22Rv1 (cell line): ENCODE measurements around the gene CRYBA1.

ENCODE experiments used
- ZFX ChIP-seq: fragments of 450-650 bp; IDR thresholded peaks from 2 replicates; pipeline ENCODE4 v1.6.1; 2017; ENCODE audit warnings: antibody characterized with exemption, borderline replicate concordance
- TF ChIP-seq, protein P1 (sequence below): fragments of 450-650 bp; IDR thresholded peaks from 2 replicates; pipeline ENCODE4 v1.5.1; 2017; ENCODE audit warnings: mild to moderate bottlenecking

DNA sequence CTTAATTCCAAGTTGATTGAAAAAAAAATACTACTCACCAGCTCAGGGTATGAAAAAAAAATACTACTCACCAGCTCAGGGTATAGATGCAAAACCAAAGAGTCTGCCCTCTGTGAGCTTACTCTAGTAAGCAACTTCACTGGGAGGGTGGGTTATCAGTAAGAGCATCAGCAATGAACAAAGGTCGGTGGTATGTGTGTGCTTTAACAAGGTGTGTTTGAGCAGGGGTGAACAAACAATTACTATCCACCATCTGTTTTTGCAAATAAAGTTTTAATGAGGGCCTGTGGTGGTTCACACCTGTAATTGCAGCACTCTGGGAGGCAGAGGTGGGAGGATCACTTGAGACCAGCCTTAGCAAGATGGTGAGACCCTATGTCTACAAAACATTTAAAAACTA is 27.3 kb downstream of the CRYBA1 start:
- TF ChIP-seq, protein P1, sequence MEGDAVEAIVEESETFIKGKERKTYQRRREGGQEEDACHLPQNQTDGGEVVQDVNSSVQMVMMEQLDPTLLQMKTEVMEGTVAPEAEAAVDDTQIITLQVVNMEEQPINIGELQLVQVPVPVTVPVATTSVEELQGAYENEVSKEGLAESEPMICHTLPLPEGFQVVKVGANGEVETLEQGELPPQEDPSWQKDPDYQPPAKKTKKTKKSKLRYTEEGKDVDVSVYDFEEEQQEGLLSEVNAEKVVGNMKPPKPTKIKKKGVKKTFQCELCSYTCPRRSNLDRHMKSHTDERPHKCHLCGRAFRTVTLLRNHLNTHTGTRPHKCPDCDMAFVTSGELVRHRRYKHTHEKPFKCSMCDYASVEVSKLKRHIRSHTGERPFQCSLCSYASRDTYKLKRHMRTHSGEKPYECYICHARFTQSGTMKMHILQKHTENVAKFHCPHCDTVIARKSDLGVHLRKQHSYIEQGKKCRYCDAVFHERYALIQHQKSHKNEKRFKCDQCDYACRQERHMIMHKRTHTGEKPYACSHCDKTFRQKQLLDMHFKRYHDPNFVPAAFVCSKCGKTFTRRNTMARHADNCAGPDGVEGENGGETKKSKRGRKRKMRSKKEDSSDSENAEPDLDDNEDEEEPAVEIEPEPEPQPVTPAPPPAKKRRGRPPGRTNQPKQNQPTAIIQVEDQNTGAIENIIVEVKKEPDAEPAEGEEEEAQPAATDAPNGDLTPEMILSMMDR, result no peak
- TF ChIP-seq ZFX, result no peak
